ENCODE data around the gene MCTP1. TPM values are rescaled to one million over a fixed set of nuclear protein-coding genes. Genes with fewer than 3 reads are reported as not detected.
A peak's percentile ranks its signal among the peaks of the same experiment; 100 is the strongest.

The MCTP1 gene
- polyA plus RNA-seq, 1 donor (not counting 4 experiments of a cell fraction or from before 2014, with no cell fraction given) = 4.9 TPM

DNA sequence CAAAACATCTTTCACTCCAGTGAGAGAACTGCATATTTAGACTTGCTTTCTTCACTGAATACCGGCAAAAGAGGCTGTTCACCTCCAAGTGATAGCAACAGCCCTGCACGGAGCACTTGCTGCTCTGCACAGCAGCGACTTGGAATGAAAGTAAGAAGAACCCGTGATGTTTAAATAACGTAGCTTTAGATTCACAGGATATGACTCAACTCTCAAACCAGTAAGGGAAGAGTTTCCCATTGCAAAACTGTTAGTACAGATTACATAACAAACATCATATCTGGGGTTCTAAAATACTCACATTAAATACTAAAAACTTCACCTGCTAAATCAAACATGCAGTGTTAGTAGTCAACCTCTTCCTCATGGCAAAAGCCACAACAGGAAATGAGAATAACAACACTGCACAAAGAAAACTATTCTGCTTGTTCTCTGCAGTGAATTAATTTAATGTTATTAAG is 203.4 kb downstream of the MCTP1 start:
- Histone ChIP-seq H2AFZ (ENCODE audit: control insufficient read depth, low read length) (peak overlapping the region; percentile 73), H3K27me3 (ENCODE audit: control insufficient read depth, extremely low read depth, insufficient read depth, low read length) (no peaks in the 10 kb centered on the region), H3K4me2 (ENCODE audit: control insufficient read depth, extremely low read depth, insufficient read depth, low read depth, low read length) (peak overlapping the region; percentile 78), H4K20me1 (ENCODE audit: control insufficient read depth, extremely low read depth, insufficient read depth, low read length) (no peaks in the 10 kb centered on the region), H3K9me3 (ENCODE audit: control insufficient read depth, low read depth, low read length) (no peaks in the 10 kb centered on the region), H3K36me3 (ENCODE audit: control insufficient read depth in 2 of 2, extremely low read depth in 1 of 2, insufficient read depth in 2 of 2, low read length in 2 of 2) (no peaks in the 10 kb centered on the region), H3K9ac (ENCODE audit: control insufficient read depth, extremely low read depth, insufficient read depth, low read length) (peak overlapping the region; percentile 58), H3K4me1 (ENCODE audit: control insufficient read depth, extremely low read depth, insufficient read depth, low read length) (no peaks in the 10 kb centered on the region), H3K9me1 (ENCODE audit: control insufficient read depth, extremely low read depth, insufficient read depth, low read length) (no peaks in the 10 kb centered on the region), H3K4me3 (ENCODE audit: control insufficient read depth in 2 of 3, extremely low read depth in 1 of 3, insufficient read depth in 2 of 3, low read depth in 1 of 3, low read length in 3 of 3) (peak overlapping the region; percentile 32 to 75 (median 64)), H3K79me2 (ENCODE audit: control insufficient read depth, insufficient read depth, low read length) (no peaks in the 10 kb centered on the region), H3K27ac (ENCODE audit: control insufficient read depth, insufficient read depth, low read length) (peak overlapping the region; percentile 59)
- peak; percentile 5 for DNase-seq (ENCODE audit: low read depth, low spot score)
- peak; percentile 41 for FAIRE-seq
- dilution Hi-C loops (cut with MboI; ENCODE audit: extremely low pct_ligation_motif_present, low sequenced_read_pairs) = no loop called here
- TF ChIP-seq, protein P1, sequence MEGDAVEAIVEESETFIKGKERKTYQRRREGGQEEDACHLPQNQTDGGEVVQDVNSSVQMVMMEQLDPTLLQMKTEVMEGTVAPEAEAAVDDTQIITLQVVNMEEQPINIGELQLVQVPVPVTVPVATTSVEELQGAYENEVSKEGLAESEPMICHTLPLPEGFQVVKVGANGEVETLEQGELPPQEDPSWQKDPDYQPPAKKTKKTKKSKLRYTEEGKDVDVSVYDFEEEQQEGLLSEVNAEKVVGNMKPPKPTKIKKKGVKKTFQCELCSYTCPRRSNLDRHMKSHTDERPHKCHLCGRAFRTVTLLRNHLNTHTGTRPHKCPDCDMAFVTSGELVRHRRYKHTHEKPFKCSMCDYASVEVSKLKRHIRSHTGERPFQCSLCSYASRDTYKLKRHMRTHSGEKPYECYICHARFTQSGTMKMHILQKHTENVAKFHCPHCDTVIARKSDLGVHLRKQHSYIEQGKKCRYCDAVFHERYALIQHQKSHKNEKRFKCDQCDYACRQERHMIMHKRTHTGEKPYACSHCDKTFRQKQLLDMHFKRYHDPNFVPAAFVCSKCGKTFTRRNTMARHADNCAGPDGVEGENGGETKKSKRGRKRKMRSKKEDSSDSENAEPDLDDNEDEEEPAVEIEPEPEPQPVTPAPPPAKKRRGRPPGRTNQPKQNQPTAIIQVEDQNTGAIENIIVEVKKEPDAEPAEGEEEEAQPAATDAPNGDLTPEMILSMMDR (optimal IDR thresholded peaks at IDR 0.05 in 1 of 3, IDR thresholded peaks at IDR 0.05 in 1 of 3, conservative IDR thresholded peaks at IDR 0.05 in 1 of 3; ENCODE audit: extremely low read depth in 1 of 3, insufficient read depth in 2 of 3, low read length in 3 of 3) = no peak
- TF ChIP-seq EZH2 (IDR thresholded peaks at IDR 0.05; ENCODE audit: low read length) = no peak

DNA sequence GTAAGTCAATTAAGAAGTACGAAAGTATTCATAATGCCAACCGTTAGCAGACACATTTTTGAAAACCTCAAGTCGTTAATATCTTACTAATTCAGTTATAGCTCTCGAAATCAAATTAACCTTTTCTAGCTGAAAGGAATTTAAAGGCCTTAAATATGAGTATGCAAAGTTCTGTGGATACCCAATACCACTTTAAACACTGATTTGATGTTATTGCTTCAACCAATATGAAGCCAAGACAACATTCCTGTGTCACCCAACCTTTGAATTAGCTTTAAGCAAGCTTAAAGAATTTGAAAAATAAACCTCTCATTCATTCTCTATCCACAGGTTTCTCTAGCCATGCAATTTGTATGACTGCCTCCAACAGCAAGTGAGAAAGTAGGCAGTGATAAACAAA is 204.5 kb downstream of the MCTP1 start:
- Histone ChIP-seq H3K9me3 (ENCODE audit: control insufficient read depth, low read depth, low read length) (no peaks in the 10 kb centered on the region), H3K9me1 (ENCODE audit: control insufficient read depth, extremely low read depth, insufficient read depth, low read length) (no peaks in the 10 kb centered on the region), H3K4me1 (ENCODE audit: control insufficient read depth, extremely low read depth, insufficient read depth, low read length) (no peaks in the 10 kb centered on the region), H3K4me2 (ENCODE audit: control insufficient read depth, extremely low read depth, insufficient read depth, low read depth, low read length) (peak overlapping the region; percentile 43), H3K79me2 (ENCODE audit: control insufficient read depth, insufficient read depth, low read length) (no peaks in the 10 kb centered on the region), H3K27me3 (ENCODE audit: control insufficient read depth, extremely low read depth, insufficient read depth, low read length) (no peaks in the 10 kb centered on the region), H3K9ac (ENCODE audit: control insufficient read depth, extremely low read depth, insufficient read depth, low read length) (no peak overlapping the region), H2AFZ (ENCODE audit: control insufficient read depth, low read length) (no peak overlapping the region), H3K27ac (ENCODE audit: control insufficient read depth, insufficient read depth, low read length) (no peak overlapping the region), H3K4me3 (ENCODE audit: control insufficient read depth in 2 of 3, extremely low read depth in 1 of 3, insufficient read depth in 2 of 3, low read depth in 1 of 3, low read length in 3 of 3) (peak overlapping the region in 2 of 3 experiments; percentile 32 to 75), H4K20me1 (ENCODE audit: control insufficient read depth, extremely low read depth, insufficient read depth, low read length) (no peaks in the 10 kb centered on the region), H3K36me3 (ENCODE audit: control insufficient read depth in 2 of 2, extremely low read depth in 1 of 2, insufficient read depth in 2 of 2, low read length in 2 of 2) (no peaks in the 10 kb centered on the region)
- FAIRE-seq = no peak
- dilution Hi-C loops (cut with MboI; ENCODE audit: extremely low pct_ligation_motif_present, low sequenced_read_pairs) = no loop called here
- no peak for TF ChIP-seq EZH2 (IDR thresholded peaks at IDR 0.05; ENCODE audit: low read length)
- TF ChIP-seq, protein P1 (optimal IDR thresholded peaks at IDR 0.05 in 1 of 3, IDR thresholded peaks at IDR 0.05 in 1 of 3, conservative IDR thresholded peaks at IDR 0.05 in 1 of 3; ENCODE audit: extremely low read depth in 1 of 3, insufficient read depth in 2 of 3, low read length in 3 of 3) = no peak
- no peak for DNase-seq (ENCODE audit: low read depth, low spot score)
